Trophoblast cell (in vitro differentiated cells and primary cell): ENCODE measurements around the gene OR10G4.
"Not testable (repeated sequence)": the region's sequence is repeated elsewhere in the genome, so short reads cannot be mapped to it uniquely, and the experiment has no call there.

Source experiments
- DNase-seq, 2 donors: peaks; one replicate each; pipeline ENCODE4 v3.0.0-alpha.2; 2016
- H2AFZ ChIP-seq: 2 replicates; pipeline ENCODE4 v1.6.1; 2013; ENCODE audit warnings: low read length, moderate library complexity, mild to moderate bottlenecking; ENCODE audit not compliant: insufficient read depth, poor library complexity
- H2AK5ac ChIP-seq: 2 replicates; pipeline ENCODE4 v1.6.1; 2013; ENCODE audit warnings: mild to moderate bottlenecking, low read length
- H2BK120ac ChIP-seq: 2 replicates; pipeline ENCODE4 v1.6.1; 2013; ENCODE audit warnings: low read length, mild to moderate bottlenecking, moderate library complexity; ENCODE audit not compliant: insufficient read depth, poor library complexity
- H2BK12ac ChIP-seq: 2 replicates; pipeline ENCODE4 v1.6.1; 2013; ENCODE audit warnings: mild to moderate bottlenecking, low read length, moderate library complexity
- H2BK5ac ChIP-seq: 2 replicates; pipeline ENCODE4 v1.6.1; 2013; ENCODE audit warnings: low read length, low read depth, moderate library complexity, mild to moderate bottlenecking; ENCODE audit not compliant: poor library complexity
- H3K14ac ChIP-seq: 2 replicates; pipeline ENCODE4 v1.6.1; 2013; ENCODE audit warnings: mild to moderate bottlenecking, low read length
- H3K18ac ChIP-seq: 2 replicates; pipeline ENCODE4 v1.6.1; 2013; ENCODE audit warnings: mild to moderate bottlenecking, low read length
- H3K23ac ChIP-seq: 2 replicates; pipeline ENCODE4 v1.6.1; 2013; ENCODE audit warnings: low read length
- H3K27ac ChIP-seq: 2 replicates; pipeline ENCODE4 v1.5.1; 2013; ENCODE audit warnings: low read depth, mild to moderate bottlenecking, inconsistent platforms, low read length, moderate library complexity
- H3K27me3 ChIP-seq: 2 replicates; pipeline ENCODE4 v1.6.1; 2013; ENCODE audit warnings: inconsistent platforms, mild to moderate bottlenecking, low read length, moderate library complexity; ENCODE audit not compliant: insufficient read depth
- H3K36me3 ChIP-seq, 2 experiments: 1 replicate in 1 of 2; 2 replicates in 1 of 2; pipeline ENCODE4 v1.6.1; 2013; ENCODE audit warnings: low read length in 2 of 2, mild to moderate bottlenecking in 2 of 2, moderate library complexity in 1 of 2; ENCODE audit not compliant: insufficient read depth in 2 of 2, control insufficient read depth in 1 of 2
- H3K4ac ChIP-seq: 2 replicates; pipeline ENCODE4 v1.6.1; 2013; ENCODE audit warnings: low read depth, mild to moderate bottlenecking, low read length, moderate library complexity
- H3K4me1 ChIP-seq, 2 experiments: 1 replicate in 1 of 2; 2 replicates in 1 of 2; pipeline ENCODE4 v1.6.1; 2013; ENCODE audit warnings: low read length in 2 of 2, mild to moderate bottlenecking in 2 of 2, moderate library complexity in 1 of 2; ENCODE audit not compliant: insufficient read depth in 2 of 2, control insufficient read depth in 1 of 2
- H3K4me2 ChIP-seq: 2 replicates; pipeline ENCODE4 v1.6.1; 2013; ENCODE audit warnings: inconsistent platforms, mild to moderate bottlenecking, low read length, moderate library complexity
- H3K4me3 ChIP-seq: 2 replicates; pipeline ENCODE4 v1.5.1; 2013; ENCODE audit warnings: mild to moderate bottlenecking, low read depth, low read length, inconsistent platforms
- H3K79me1 ChIP-seq: one replicate; pipeline ENCODE4 v1.6.1; 2013; ENCODE audit warnings: low read length
- H3K79me2 ChIP-seq: 2 replicates; pipeline ENCODE4 v1.6.1; 2013; ENCODE audit warnings: low read length, mild to moderate bottlenecking; ENCODE audit not compliant: control insufficient read depth, insufficient read depth, poor library complexity
- H3K9ac ChIP-seq: 2 replicates; pipeline ENCODE4 v1.6.1; 2013; ENCODE audit warnings: mild to moderate bottlenecking, low read length
- H3K9me3 ChIP-seq: 2 replicates; pipeline ENCODE4 v1.6.1; 2013; ENCODE audit warnings: low read depth, mild to moderate bottlenecking, control low read depth, inconsistent platforms, low read length; ENCODE audit not compliant: insufficient read depth
- H4K12ac ChIP-seq: 2 replicates; pipeline ENCODE4 v1.6.1; 2013; ENCODE audit warnings: low read depth, mild to moderate bottlenecking, low read length, moderate library complexity
- H4K8ac ChIP-seq: 2 replicates; pipeline ENCODE4 v1.6.1; 2013; ENCODE audit warnings: low read depth, mild to moderate bottlenecking, low read length, moderate library complexity
- H4K91ac ChIP-seq: one replicate; pipeline ENCODE4 v1.6.1; 2013; ENCODE audit warnings: low read depth, mild to moderate bottlenecking, low read length, moderate library complexity
- WGBS: extraction: QIAGEN DNeasy Blood & Tissue Kit; methylation state at CpG from one replicate; pipeline ENCODE4 v1.1.7; 2013; ENCODE audit warnings: missing lambda C conversion rate; ENCODE audit not compliant: insufficient read length, insufficient coverage; ENCODE audit errors: extremely low coverage; 5-methylcytosine and 5-hydroxymethylcytosine counted together

OR10G4 gene

DNA sequence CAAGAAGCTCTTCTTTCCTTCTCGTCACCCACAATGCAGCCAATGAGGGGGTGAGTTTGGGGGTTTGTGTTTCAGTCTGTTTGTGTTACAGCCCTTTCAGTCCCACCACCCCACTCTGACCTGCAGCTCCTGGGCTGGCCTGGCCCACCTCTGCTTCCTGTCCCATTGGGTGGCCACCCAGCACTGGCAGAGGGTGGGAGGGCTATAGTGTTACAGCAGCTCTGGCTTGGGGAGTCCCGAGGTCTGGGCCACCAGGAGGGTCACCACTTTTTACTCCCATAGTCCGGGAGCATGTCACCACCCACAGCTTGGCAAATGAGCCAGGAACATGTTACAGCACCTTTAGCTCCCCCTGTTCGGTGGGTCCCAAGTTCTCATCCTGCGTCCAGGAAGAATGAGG, 33.5 kb upstream of the OR10G4 start:
- H3K14ac ChIP-seq, result no peak overlapping the region
- H3K9ac ChIP-seq, result no peak overlapping the region
- H4K12ac ChIP-seq, result no peak overlapping the region
- no peak overlapping the region for H4K91ac ChIP-seq
- H3K27ac ChIP-seq, result no peak overlapping the region
- WGBS, result no CpG with 5 or more reads among the region's 5 CpGs
- H3K23ac ChIP-seq, result no peak overlapping the region
- no peak overlapping the region for H3K4ac ChIP-seq
- no peak overlapping the region for H2BK120ac ChIP-seq
- H3K79me1 ChIP-seq, result no peaks in the 10 kb centered on the region
- no peaks in the 10 kb centered on the region for H3K4me1 ChIP-seq
- no peaks in the 10 kb centered on the region for H3K36me3 ChIP-seq
- H3K27me3 ChIP-seq, result no peaks in the 10 kb centered on the region
- no peak overlapping the region for H2AK5ac ChIP-seq
- no peaks in the 10 kb centered on the region for H3K79me2 ChIP-seq
- no peak overlapping the region for H3K18ac ChIP-seq
- H2BK5ac ChIP-seq, result no peak overlapping the region
- H2AFZ ChIP-seq, result no peak overlapping the region
- H3K4me2 ChIP-seq, result no peak overlapping the region
- no peak overlapping the region for H4K8ac ChIP-seq
- no peak overlapping the region for H3K4me3 ChIP-seq
- no peak overlapping the region for H2BK12ac ChIP-seq
- peaks cover 2% of the 10 kb centered on the region for H3K9me3 ChIP-seq
- no peak for DNase-seq

DNA sequence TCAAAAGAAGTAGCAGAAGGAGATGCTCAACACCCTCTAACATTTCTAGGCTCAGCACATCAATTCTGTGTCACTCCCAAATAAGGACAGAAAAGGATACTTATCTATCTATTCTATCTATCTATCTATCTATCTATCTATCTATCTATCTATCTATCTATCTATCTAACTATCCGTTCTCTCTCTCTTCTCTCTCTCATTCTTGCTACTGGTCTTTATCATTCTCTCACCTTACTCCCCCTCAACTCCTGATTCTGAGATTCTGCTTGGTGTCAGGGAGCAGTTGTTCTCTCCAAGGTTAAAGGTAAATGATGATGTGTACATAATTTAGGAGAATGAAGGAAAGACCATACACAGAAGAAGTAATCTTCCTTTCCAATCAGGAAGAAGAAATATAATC, 17.7 kb upstream of the OR10G4 start, which contains the start of gene OR10G6:
Gene OR10G6, minus strand, starts transcription at position 43 of the 400 bp plus-strand sequence. Its CDS starts 0 bp downstream, at position 43.
- Histone ChIP-seq H3K4me1 (no peaks in the 10 kb centered on the region), H3K27ac (no peak within 1 kb of the TSS), H2BK5ac (no peak within 1 kb of the TSS), H2BK120ac (no peak within 1 kb of the TSS), H3K79me2 (no peaks in the 10 kb centered on the region), H3K23ac (peak within 1 kb of the TSS; percentile 82), H3K79me1 (no peaks in the 10 kb centered on the region), H4K12ac (no peak within 1 kb of the TSS), H2AK5ac (no peak within 1 kb of the TSS), H2AFZ (no peak within 1 kb of the TSS), H3K4me3 (peak within 1 kb of the TSS; percentile 45), H3K36me3 (no peaks in the 10 kb centered on the region), H3K18ac (no peak within 1 kb of the TSS), H4K91ac (no peak within 1 kb of the TSS), H4K8ac (no peak within 1 kb of the TSS), H3K27me3 (no peaks in the 10 kb centered on the region), H3K4me2 (no peak within 1 kb of the TSS), H3K4ac (no peak within 1 kb of the TSS), H3K9me3 (no peaks in the 10 kb centered on the region), H3K14ac (no peak within 1 kb of the TSS), H2BK12ac (no peak within 1 kb of the TSS), H3K9ac (no peak within 1 kb of the TSS)
- DNase-seq, result no peak
- no CpG with 5 or more reads among the region's 1 CpG for WGBS

DNA sequence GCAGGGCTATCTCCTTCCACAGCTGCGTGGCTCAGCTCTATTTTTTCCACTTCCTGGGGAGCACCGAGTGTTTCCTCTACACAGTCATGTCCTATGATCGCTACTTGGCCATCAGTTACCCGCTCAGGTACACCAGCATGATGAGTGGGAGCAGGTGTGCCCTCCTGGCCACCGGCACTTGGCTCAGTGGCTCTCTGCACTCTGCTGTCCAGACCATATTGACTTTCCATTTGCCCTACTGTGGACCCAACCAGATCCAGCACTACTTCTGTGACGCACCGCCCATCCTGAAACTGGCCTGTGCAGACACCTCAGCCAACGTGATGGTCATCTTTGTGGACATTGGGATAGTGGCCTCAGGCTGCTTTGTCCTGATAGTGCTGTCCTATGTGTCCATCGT, 3.0 kb downstream of the OR10G4 start:
- H2AFZ ChIP-seq, H3K14ac ChIP-seq, H3K4me3 ChIP-seq, H3K36me3 ChIP-seq, H3K18ac ChIP-seq, H3K4ac ChIP-seq, H4K91ac ChIP-seq, H3K4me1 ChIP-seq, H3K79me2 ChIP-seq, H2AK5ac ChIP-seq, H2BK120ac ChIP-seq, DNase-seq, H3K23ac ChIP-seq, H4K12ac ChIP-seq, H3K27me3 ChIP-seq, H3K9ac ChIP-seq, H3K9me3 ChIP-seq, H4K8ac ChIP-seq, H3K27ac ChIP-seq, H2BK5ac ChIP-seq, H2BK12ac ChIP-seq, H3K4me2 ChIP-seq, H3K79me1 ChIP-seq: not testable (repeated sequence)
- no CpG with 5 or more reads among the region's 9 CpGs for WGBS

DNA sequence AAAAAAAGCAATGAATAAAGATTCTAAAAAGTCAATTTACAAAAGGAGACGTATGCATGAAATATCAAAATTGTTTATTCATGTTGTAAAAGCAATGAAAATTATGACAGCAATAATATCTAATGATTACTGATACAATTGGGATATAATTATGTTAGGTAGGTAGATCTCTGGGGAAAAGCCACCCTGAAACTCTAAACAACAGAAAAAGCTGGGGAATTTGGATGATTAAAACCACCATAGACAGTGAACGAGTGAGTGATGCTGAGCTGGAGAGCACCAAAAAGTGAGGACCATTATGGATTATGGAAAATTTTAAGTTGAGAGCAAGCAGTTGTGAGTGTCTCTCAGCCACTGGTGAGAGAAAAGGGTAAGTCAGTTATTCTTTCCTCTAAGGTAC, 13.7 kb downstream of the OR10G4 start, which contains the start of gene OR10G8:
Gene OR10G8, plus strand, starts transcription at position 301 of the 400 bp plus-strand sequence. CDS start 2,825 bp downstream, outside the sequence.
- no peak within 1 kb of the TSS for H4K8ac ChIP-seq
- H3K9me3 ChIP-seq, result no peaks in the 10 kb centered on the region
- no peak within 1 kb of the TSS for H2AK5ac ChIP-seq
- H4K12ac ChIP-seq, result no peak within 1 kb of the TSS
- no peak within 1 kb of the TSS for H3K4me2 ChIP-seq
- H3K9ac ChIP-seq, result no peak within 1 kb of the TSS
- H2AFZ ChIP-seq, result no peak within 1 kb of the TSS
- H3K23ac ChIP-seq, result no peak within 1 kb of the TSS
- H2BK5ac ChIP-seq, result no peak within 1 kb of the TSS
- no peaks in the 10 kb centered on the region for H3K36me3 ChIP-seq
- no peak within 1 kb of the TSS for H3K4me3 ChIP-seq
- no CpG with 5 or more reads among the region's 2 CpGs for WGBS
- H2BK120ac ChIP-seq, result no peak within 1 kb of the TSS
- H3K79me2 ChIP-seq, result no peaks in the 10 kb centered on the region
- H3K4me1 ChIP-seq, result no peaks in the 10 kb centered on the region
- H3K14ac ChIP-seq, result no peak within 1 kb of the TSS
- no peak for DNase-seq
- no peak within 1 kb of the TSS for H3K18ac ChIP-seq
- no peak within 1 kb of the TSS for H4K91ac ChIP-seq
- no peaks in the 10 kb centered on the region for H3K27me3 ChIP-seq
- no peak within 1 kb of the TSS for H2BK12ac ChIP-seq
- H3K4ac ChIP-seq, result no peak within 1 kb of the TSS
- H3K79me1 ChIP-seq, result no peaks in the 10 kb centered on the region
- no peak within 1 kb of the TSS for H3K27ac ChIP-seq
